Measurements from ENCODE around the gene FRMD7. TPM values are rescaled to one million over a fixed set of nuclear protein-coding genes. Genes with fewer than 3 reads are reported as not detected.

The FRMD7 gene
- total and polyA plus RNA-seq, 12 donors = 0.07 to 0.50 (median 0.31) TPM; not detected in 6

DNA sequence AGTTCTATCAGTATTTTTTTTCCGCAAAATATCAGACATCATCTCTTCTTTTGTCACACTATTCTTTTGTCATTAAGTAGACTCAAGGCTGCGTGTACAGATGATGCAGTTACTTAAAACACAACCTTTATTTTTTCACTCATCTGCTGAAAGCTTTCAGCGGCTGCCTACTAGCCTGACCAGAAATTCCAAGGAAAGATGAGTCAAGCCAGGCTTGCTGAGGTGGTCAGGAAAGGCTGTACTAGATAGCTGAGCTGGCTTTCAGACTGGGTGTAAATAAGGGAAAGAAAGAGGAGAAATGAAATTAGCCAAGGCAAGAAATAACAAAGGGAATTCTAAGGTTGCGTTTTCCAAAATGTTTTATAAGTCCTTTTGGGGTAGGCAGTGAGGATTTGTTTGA, 86.8 kb downstream of the FRMD7 start:
- no peak for ATAC-seq
- Histone ChIP-seq H3K27ac (no peak overlapping the region), H3K4me1 (no peaks in the 10 kb centered on the region), H3K4me3 (no peak overlapping the region), H3K36me3 (no peaks in the 10 kb centered on the region), H3K27me3 (peaks cover 0 to 87% (median 0%) of the 10 kb centered on the region in 7 donors), H3K9me3 (no peaks in the 10 kb centered on the region)
- DNase-seq = no peak
- intact Hi-C loops (cut with DNase I) = no loop called here
- WGBS, 2 donors = 75 to 87% methylated on average over 4 of the region's 4 CpGs
- no peak for TF ChIP-seq CTCF (IDR thresholded peaks at IDR 0.05)

- H3K9me3 ChIP-seq = no peaks in the 10 kb centered on the region
- TF ChIP-seq CTCF (IDR thresholded peaks at IDR 0.05) = no peak
These were observed 87.8 kb downstream of the FRMD7 start for GRCh38 chrX:132040066-132040465.

GRCh38 chrX:132037479-132037993, 90.3 kb downstream of the FRMD7 start:
- Histone ChIP-seq H3K27me3 (peaks cover 0 to 66% (median 0%) of the 10 kb centered on the region in 7 donors), H3K36me3 (no peaks in the 10 kb centered on the region), H3K9me3 (no peaks in the 10 kb centered on the region), H3K4me3 (no peak overlapping the region), H3K4me1 (no peaks in the 10 kb centered on the region), H3K27ac (no peak overlapping the region)
- DNase-seq = no peak
- intact Hi-C loops (cut with DNase I) = loop anchor here in 1 of 10 donors (5.0 kb wide), 1 partner anchor 700 kb away; no protein-coding TSS in a partner anchor
- WGBS, 2 donors = 63 to 71% methylated on average over 5 of the region's 5 CpGs
- no peak for ATAC-seq
- no peak for TF ChIP-seq CTCF (IDR thresholded peaks at IDR 0.05)

More at GRCh38 chrX:132040066-132040465, 87.8 kb downstream of the FRMD7 start:
- intact Hi-C loops (cut with DNase I) = no loop called here
- Histone ChIP-seq H3K4me3 (no peak overlapping the region), H3K27ac (no peak overlapping the region), H3K36me3 (no peaks in the 10 kb centered on the region), H3K27me3 (peaks cover 0 to 81% (median 0%) of the 10 kb centered on the region in 7 donors), H3K4me1 (no peaks in the 10 kb centered on the region)
- no peak for ATAC-seq
- 90% methylated on average over 2 of the region's 2 CpGs for WGBS, 2 donors
- no peak for DNase-seq

DNA sequence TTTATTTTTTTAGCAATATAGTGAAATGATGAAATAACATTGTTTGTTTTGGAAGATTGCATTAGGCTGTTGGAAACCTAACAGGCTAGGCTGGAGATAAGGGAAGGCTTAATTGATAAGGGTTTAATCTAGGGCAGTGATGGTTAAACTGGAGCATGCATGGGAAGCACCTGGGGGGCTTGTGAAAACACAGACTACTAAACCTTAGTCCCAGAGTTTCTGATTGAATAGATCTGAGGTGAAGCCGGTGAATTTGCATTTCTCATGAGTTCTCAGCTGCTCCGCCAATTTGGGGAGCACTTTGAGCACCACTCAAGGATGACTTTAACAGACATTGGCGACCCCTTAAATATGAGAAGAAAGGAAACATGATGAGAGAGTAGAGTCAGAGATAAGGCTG, 93.2 kb downstream of the FRMD7 start:
- no peak for ATAC-seq
- 89 to 94% methylated on average over 3 of the region's 3 CpGs for WGBS, 2 donors
- Histone ChIP-seq H3K27ac (no peak overlapping the region), H3K4me3 (no peak overlapping the region), H3K9me3 (no peaks in the 10 kb centered on the region), H3K36me3 (no peaks in the 10 kb centered on the region), H3K27me3 (peaks cover 0 to 54% (median 0%) of the 10 kb centered on the region in 7 donors), H3K4me1 (no peaks in the 10 kb centered on the region)
- DNase-seq = no peak
- intact Hi-C loops (cut with DNase I) = loop anchor here in 1 of 10 donors (5.0 kb wide), 1 partner anchor 697 kb away; no protein-coding TSS in a partner anchor
- TF ChIP-seq CTCF (IDR thresholded peaks at IDR 0.05) = no peak
